ENCODE results near the gene RFC5.

GRCh38 chr12:118068445-118068844 is 51.9 kb downstream of the RFC5 start:
- TF ChIP-seq CTCF (conservative IDR thresholded peaks at IDR 0.05; ENCODE audit: low read depth, low read length) (no peak), EZH2phosphoT487 (IDR thresholded peaks at IDR 0.05; ENCODE audit: borderline replicate concordance, low read length) (no peak), EZH2 (IDR thresholded peaks at IDR 0.05; ENCODE audit: low read length, unreplicated experiment) (no peak)

Measured in PC-3 (cell line).